Lung microvascular endothelial cell (primary cell): ENCODE data around the gene NXPH3. TPM values are rescaled to one million over a fixed set of nuclear protein-coding genes. Genes with fewer than 3 reads are reported as not detected.
"Not testable (repeated sequence)": the region's sequence is repeated elsewhere in the genome, so short reads cannot be mapped to it uniquely, and the experiment has no call there.

Source experiments
- DNase-seq, 2 donors: peaks; one replicate each; pipeline versions ENCODE4 v3.0.0 to v3.0.0-alpha.2; 2010; ENCODE audit warnings: low read depth in 2 of 2
- total RNA-seq: library from RNA; depleted of rRNA; stranded (reverse); fragments of >200 nt; gene quantifications from 2 replicates; pipeline ENCODE4 v1.2.1, GENCODE V29; 2014

Gene NXPH3
- total RNA-seq, 1 donor from 2014 or later: 3.0 TPM

DNA sequence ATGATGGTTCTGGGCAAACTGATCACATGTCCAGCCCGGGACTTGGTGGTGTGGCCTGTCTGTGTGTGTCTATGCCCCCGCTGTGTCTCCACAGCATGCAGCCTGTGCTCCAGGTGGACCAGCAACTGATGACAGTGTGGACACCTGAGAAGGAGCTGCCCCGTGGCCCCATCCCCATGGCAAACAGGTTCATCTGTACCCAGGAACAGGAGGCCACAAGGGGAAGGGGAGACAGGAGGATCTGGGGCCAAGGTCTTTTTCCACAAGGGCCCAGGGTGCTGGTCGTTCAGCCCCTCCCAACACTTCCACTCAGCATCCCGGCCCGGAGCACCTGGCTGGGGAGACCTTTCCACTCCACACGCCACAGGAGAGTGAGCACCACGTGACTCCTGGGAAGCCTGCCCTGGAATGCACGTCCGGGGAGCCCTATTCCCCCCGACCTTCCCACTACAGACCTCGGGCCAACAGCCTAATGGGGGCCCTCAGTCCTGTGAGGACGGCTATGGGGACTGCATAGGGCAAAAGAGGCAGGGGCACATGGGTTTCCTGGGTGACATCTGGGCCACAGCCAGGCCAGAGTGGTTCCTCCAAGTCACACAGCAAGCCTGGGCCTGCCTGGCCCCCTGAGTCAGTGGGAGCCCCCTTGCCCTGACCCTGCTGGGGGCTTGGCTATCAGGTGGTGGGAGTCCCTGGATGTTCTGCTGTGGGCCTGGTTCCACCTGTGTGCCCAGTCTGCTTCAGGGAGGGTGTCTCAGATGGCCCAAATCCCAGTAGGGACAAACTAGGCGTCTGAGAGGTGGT is 20.8 kb upstream of the NXPH3 start:
- DNase-seq: no peak

DNA sequence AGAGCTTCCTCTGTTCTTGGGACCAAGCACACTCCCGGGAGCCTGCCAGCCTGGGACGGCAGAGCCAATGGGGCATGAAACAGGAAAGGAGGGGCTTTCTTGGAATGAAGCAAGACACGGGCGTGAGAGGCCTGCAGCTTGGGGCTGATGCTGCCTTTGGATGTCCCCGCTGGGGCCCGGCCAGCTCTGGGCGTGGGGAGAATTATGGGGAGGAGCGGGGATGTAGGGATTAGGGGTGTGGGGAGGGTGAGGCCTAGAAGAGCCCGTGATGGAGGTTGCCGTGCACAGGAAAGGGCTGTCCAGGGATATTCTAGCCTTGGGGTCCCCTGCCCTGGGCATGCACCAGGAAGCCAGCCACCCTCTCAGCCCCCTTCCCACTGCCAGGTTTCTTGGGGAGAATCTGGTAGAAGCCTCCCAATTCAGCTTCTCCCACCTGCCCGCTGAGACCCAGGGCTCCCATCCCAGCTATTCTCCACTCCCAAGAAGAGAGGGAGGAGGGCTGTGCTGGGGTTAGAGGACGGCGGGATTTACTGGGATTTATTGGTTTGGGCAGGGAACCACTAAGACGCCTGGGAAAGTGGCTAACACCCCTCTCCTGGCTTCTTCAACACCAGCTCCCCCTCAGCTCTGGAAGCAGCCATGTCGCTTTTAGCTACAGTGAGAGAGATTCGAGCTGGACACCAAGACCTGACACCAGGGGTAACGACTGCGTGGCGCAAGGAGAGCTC is 20.0 kb upstream of the NXPH3 start:
- DNase-seq: no peak

DNA sequence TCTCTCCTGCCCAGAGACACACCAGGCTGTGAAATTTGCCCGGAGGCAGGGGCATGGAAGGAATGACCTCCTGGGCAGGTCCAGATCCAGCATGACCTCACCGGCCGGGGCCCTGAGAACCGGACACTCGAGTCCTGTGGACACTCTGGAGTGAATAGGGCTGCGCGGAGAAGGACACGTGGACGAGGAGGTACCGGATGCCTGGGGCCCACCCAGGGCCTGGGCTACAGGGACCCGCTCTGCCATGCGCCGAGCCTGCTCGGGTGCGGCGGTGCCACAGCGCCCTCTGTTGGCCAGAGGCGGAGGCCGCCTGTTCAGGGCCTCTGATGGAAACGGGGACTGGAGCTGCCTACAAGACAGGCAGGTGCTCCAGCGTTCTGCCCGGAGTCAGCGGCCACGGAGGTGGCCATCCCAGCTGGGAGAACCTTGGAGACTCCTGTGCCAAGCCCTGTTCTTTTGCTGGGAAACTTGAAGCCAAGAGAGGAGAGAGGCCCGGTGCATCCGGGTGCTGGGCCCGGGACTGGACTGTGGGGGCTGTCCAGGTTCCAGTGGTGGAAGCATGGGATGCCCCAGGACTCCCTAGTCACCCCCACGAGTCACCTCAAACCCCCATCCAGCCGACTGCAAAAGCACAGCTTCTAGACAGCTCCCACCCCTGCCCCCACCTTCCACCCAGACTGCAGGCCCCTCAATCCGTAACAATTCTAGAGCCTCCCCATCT is 19.3 kb upstream of the NXPH3 start:
- peak; percentile 62 to 75 for DNase-seq

DNA sequence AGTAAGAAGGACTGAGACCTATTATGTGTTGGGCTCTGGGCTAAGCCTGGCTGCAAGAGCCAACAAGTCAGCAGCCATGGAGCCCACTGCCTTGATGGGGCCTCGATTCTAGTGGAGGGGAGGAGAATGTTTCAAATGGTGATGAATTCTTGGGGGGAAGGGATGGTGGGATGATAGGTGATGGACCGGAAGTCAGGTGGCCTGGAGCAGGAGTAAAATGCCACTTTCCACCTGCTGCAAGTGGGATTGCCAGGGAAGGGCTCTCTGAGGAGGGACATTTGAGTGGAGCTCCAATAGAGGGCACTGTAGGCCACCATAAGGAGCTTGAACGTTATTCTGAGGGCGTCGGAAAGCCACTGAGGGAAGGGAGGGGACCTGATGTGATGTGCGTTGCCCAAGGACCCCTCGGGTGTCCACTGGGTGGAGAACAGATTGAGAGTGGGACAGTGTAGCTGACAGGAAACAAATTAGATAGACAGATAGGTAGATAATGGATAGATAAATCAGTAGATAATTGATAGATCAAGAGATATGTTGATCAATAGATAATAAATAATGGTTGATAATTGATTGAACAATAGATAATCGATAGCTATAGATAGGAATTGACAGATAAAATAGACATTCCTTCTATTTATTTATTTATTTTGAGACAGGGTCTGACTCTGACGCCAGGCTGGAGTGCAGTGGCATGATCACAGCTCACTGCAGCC is 18.2 kb upstream of the NXPH3 start:
- peak; percentile 67 to 68 for DNase-seq

DNA sequence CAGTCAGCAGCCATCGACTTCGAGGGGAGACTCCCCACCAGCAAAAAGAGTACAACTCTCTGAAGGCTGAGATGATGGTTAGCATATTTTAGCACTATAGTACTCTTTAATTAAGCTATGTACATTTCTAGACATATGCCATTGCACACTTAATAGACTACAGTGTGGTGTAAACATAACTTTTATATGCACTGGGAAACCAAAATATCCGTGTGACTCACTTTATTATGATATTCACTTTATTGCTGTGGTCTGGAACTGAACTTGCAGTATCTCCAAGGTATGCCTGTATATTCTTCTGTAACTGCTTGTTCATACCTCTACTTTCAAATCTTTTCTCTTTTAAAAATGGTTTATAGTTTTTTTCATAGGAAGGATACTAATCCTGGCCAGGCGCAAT is 11.0 kb upstream of the NXPH3 start:
- DNase-seq: no peak

DNA sequence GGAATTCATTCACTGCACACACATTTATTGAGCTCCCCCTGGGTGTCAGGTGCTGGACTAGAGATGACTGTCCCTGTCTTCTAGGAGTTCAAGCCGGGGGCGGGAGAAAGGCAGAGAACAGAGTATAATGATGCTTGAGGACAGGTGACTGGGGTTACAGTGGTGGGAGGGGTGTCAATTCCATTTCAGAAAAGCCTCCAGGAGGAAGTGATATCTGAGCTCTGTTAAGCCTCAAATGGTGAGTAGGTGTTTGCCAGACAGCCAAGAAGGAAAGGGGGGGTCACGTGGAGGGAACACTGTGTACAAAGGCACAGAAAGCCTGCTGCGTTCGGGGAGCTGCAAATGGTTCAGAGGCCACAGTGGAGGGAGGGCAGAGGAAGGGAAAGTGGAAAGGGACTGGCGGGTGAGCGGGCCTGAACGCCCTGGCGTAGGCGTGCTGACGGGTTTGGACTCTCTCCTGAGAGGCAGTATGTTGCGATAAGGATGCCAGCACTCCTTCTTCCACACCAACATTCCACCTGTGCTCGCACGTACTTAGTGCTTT is 9.7 kb upstream of the NXPH3 start:
- DNase-seq: no peak

DNA sequence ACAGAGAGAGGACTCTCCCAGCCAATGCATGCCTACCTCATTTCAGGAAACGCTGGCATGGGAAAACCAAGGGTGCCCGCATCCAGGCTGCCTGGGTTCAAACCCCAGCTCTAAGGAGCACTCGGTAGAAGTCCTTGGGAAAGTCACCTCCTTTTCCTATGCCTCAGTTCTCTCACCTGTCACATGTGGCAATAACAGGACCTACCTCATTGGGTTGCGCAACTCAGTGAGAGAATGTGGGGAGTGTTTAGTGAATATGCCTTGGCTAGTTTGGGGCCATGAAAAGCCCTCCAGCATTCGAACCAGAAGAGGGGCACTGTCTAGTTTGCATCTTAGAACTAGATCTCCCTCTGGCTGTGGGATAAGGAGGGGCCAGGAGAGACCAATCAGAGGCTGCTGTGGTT is 9.0 kb upstream of the NXPH3 start:
- no peak for DNase-seq

DNA sequence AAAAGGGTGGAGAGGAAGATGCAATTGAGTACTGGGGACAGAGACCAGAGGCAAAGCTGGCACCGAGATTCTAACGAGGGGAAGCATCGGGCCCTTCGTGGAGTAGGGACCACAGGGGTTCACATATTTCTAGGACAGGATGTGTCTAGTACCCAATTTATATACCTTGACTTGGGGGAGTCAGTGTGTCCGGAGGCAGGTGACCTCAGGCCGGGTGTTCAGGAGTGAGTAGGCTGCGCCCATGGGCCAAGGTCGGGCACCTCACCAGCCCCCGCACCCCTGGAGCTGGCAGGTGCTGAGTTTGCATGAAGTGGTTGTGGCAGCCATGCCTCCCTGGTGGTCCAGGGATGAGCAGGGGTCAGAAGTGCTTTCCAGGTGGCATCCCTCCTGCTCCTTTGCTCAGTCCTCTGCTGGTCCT is 8.6 kb upstream of the NXPH3 start:
- DNase-seq: no peak

DNA sequence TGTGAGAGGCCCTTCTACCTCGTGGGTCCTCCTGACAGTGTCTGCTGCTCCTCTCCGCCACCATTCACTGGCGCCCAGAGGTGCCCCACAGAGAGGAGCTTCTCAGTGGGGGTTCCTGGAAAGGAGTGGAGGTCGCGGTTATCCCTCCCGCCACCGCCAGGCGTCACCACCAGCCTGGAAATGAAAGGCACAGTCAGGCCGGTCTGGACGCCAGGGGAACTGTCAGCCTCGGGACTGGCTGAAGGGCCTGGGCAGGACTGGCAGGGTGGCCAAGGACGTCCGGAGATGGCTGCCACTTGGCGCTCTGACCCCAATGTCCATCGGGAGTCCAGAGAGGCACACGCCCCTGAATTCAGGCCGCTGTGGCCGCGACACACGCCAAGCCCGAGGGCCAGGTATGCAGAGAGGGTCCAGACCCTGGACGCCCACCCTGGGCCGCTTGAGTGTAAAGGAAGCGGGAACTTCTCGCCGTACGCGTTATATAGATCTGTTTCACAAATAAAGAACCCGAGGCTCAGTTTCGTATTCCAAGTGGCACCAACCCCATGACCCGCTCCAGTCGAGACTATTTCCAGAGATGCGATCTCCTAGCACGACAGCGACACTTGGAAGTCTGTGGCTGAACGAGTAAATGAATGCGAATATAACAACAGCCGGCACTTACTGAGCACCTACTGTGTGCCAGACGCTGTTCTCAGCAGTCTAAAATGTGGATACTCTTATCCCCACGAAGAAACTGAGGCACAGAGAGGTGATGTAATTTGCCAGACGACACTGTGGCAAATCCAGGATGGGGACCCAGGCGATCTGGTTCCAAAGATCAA is 7.6 kb upstream of the NXPH3 start:
- DNase-seq: peak; percentile 82 to 88

DNA sequence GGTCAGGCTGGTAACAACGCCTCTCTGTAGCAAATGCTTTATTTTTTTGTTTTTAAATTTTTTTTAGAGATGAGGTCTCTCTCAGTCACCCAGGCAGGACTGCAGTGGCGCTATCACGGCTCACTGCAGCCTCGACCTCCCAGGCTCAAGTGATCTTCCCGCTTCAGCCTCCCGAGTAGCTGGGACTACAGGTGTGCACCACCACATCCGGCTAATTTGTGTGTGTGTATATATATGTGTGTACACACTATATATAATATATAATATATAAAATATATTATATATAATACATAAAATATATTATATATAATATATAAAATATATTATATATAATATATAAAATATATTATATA is 7.0 kb upstream of the NXPH3 start:
- not testable (repeated sequence) for DNase-seq

DNA sequence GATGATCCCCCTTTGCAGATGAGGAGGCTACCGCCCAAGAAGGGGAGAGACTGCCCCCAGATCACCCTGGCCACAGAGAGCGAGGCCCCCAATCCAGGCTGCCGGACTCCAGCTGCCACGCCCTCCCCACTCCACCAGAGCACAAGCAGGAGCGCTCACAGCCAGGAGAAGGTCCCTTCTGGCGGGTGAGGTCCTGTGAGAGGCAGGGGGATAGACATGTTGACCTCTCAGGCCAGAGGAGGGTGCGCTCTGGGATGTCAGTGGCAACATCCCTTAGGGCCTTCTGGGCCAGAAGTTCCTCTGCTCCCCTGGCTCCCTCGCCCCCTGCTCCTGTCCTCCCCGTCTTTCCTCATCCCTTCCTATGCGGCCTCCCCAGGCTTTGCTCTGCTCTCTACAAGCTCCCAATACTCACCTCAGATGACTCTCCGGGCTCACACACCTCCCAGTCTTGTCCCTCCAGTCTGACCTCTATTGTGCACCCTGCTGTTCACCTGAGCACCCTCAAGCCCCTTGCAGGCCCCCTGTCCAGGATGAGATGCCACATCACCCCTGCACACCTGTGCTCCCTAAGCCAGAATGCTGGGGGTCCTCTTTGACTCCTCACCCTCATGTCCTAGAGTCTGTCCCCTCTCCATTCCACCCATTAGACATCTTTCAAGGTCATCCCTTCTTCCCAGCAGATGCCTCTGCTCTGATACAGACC is 5.0 kb upstream of the NXPH3 start:
- no peak for DNase-seq

DNA sequence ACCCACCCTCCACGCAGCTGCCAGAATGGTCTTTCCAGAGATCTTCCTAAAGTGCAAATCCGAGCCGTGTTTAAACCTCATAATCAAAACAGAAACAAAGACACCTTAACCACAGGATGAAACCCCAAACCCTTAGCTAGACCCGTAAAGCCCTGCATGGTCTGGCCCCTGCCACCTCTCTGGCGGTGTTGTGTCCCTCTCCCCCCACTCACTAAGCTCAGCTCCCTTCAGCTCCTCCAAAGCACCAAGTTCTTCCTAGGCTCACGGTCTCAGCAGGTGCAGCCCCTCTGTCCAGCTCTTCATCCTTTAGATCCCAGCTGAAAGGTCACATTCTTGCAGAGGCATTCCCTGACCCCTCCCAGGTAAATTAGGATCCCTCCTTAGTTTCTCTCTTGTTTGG is 4.4 kb upstream of the NXPH3 start:
- DNase-seq: no peak

DNA sequence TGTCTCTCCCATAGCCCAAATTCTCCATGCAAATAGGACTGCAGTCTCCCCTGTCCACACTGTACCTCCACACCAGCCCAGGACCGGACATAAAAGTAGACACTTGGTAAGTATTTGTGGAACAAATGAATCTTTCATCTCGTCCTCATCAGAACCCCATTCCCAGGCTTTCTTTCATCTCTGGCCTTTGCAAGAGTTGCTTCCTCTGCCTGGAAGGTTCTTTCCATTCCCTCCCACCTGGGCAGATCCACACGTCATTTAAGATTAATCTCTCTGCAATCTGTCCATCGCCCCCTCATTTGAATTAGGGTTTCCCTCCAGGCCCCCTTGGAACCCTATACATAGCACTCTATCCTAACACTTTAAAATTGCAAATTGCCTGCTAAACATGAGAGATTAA is 3.9 kb upstream of the NXPH3 start:
- DNase-seq: no peak

DNA sequence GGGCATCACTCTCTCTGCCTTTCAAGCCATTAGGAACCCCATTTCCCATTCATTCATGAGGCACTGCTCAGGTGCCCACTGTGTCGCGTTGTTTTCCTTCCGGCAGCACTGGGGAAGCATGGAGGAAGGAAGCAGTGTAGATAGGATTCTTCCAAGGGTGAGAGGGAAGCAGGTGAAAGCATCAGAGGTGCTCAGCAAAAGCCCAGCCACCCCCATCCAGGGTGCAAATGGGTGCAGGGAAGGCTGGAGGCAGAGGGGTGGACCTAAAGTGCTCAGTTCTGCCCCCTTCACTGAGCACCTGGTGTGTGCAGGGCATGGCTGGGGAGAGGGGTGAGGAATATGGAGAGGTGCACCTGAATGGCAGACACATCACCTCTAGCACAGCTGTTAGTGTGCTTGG is 3.4 kb upstream of the NXPH3 start:
- DNase-seq: no peak

DNA sequence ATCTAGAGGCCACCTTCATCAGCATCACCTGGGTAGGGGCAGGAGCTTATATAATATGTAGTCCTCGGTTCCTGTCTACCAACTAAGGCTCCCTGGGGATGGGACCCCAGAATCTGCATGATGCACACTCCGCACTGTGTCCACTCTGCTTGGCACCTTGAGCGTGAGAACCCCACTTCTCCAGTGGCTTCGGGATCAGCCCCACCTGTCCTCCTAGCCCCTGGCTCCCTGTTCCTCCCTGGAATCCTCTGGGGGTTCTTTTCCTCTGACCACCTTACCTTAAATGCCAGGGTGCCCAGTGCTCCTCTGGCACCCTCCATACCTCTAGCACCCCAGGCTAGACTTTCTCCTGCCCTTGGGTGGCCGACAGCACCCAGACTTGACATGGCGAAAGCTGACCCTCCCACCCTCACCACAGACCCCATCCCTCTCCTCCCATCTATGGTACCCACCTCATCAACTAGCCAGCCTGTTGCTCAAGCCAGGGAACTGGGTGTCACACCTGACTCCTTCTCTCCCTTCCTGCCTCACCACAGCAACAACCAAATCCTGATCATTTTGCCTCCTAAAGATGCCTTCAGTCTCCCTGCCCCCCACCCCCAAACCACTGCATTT is 2.8 kb upstream of the NXPH3 start:
- no peak for DNase-seq

DNA sequence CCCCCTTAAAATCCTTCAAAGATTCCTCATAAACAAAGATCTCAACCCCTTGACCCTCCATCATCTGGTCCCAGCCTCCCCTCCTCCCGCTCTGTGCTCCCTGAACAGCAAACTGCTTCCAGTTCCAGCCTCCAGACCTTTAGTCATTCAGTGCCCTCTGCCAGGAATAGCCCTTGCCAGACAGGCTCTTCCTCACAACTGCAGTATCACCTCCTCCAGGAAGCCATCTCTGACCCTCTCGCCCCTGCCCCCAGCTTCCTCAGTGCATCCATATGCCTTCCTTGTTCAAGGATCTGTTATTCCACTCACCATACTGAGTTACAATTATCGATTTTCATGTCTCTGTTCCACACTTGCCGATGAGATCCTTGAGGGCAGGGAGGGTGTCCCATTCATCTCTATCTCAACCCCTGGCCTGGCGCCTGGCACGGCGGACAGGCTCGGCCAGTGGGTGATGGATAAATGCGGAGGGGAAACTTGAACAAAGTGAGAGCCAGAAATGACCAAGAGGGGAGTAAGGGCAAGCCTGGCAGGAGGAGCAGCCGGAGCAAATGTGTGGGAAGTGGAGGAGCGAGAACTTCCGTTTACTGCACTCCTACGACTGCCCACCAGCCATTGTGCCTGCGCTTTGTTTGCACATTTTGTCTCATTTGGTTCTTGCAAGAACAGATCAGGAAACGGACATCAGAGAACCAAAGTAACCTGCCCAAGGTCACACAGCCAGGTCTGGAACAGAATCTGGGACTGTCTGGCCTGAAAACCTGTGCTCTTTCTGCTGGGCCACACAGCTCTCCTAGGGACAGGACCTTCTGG is 2.0 kb upstream of the NXPH3 start:
- no peak for DNase-seq

DNA sequence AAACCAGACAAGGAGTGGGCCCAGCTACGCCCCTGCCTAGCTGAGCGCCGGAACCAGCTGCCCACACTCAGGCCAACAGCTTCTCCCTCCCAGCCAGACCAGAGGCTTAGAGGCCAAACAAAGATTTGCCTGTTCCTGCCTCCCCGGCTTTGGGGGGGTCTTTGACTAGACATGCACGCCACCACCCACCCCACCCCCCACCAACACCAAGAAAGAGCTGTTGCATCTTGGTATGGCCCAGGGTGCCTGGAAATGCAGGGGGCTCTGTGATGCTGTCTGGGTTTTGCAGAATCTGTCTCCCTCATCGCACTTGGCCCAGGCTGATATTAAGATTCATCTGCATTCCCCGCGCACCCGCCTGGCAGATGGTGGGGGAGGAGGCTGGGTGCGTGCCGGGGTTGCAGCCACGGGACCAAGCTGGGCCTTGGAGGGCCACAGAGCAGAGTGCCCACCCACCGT is 1.3 kb upstream of the NXPH3 start:
- DNase-seq: no peak

DNA sequence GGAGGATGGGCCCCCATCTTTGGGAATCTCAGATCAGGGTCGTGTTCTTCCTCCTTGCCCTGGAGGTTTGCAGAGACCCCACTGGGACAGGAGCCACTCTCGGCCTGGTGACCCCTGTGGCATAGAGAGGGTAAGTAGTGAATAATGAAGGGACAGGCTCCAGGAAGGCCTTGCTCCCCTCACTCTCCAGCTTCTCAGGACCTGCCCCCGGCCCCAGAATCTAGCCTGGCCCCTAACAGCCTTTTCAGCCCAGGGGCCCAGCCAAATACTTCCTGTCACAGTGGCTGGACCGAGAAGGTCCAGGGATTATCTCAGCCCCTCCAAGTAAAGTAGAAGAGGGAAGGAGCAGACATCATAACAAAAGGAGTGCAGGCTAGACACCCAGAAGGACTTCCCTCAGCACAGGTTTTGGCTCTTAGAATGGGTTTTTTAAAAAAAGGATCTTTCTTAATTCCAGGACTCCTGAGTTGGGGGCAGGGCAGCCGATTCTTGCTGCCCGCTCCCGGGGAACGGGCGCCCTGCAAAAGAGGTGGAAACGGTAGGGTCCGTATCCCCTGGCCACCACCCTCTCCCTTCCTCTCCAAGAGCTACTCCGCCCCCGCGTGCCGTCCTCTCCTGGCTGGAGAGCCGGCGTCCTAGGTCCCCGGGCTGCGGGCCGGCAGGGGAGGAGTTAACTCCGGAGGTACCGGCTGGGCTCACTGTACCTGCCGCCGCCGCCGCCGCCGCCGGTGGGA is 559 bp upstream of the NXPH3 start:
- no peak for DNase-seq
